HFFc6 (cell line): ENCODE measurements around the gene CYP51A1. TPM values are rescaled to one million over a fixed set of nuclear protein-coding genes. Genes with fewer than 3 reads are reported as not detected.
A peak's percentile ranks its signal among the peaks of the same experiment; 100 is the strongest.

Experiments
- DNase-seq: peaks from one replicate; pipeline ENCODE4 v3.0.0-alpha.2; 2018
- H3K27ac Mint-ChIP-seq: 2 replicates; pipeline ENCODE4 v1.8.0; 2020; ENCODE audit warnings: mild to moderate bottlenecking, mixed read lengths
- H3K27me3 Mint-ChIP-seq: 2 replicates; pipeline ENCODE4 v1.8.0; 2021; ENCODE audit warnings: mild to moderate bottlenecking, moderate library complexity, mixed read lengths; ENCODE audit not compliant: insufficient read depth
- H3K36me3 Mint-ChIP-seq: 2 replicates; pipeline ENCODE4 v1.8.0; 2021; ENCODE audit warnings: low read depth, mixed read lengths
- H3K4me1 Mint-ChIP-seq: 2 replicates; pipeline ENCODE4 v1.8.0; 2020; ENCODE audit warnings: low read depth, mixed read lengths
- H3K4me3 Mint-ChIP-seq: 2 replicates; pipeline ENCODE4 v1.8.0; 2020; ENCODE audit warnings: mild to moderate bottlenecking, moderate library complexity, mixed read lengths
- H3K9me3 Mint-ChIP-seq: 2 replicates; pipeline ENCODE4 v1.8.0; 2020; ENCODE audit warnings: mild to moderate bottlenecking, mixed read lengths
- CTCF ChIP-seq: fragments of 200-600 bp; sonication (generic); IDR thresholded peaks from 2 replicates; pipeline ENCODE4 v1.5.0; 2021; ENCODE audit warnings: antibody characterized with exemption, mild to moderate bottlenecking
- total RNA-seq, 6 experiments: library from RNA; stranded (reverse); fragmentation: NEBNext Ultra II Directional; extraction: Animal tissue kit (Norgen Biotek cat#: 25700); gene quantifications; 2 replicates in 1 of 6; 3 replicates in 5 of 6; pipeline ENCODE4 v1.2.3, GENCODE V29; 2021

CYP51A1 gene
- total RNA-seq, 6 experiments from 2014 or later: 34.9 to 43.8 (median 38.2) TPM

- no peak overlapping the region for H3K27ac Mint-ChIP-seq
- DNase-seq: no peak
- no peak for TF ChIP-seq CTCF
- peaks cover 3% of the 10 kb centered on the region; the same call in 1 of the 2 replicates for H3K27me3 Mint-ChIP-seq
- H3K9me3 Mint-ChIP-seq: no peaks in the 10 kb centered on the region
- peaks cover under 1% of the 10 kb centered on the region; the same call in 1 of the 2 replicates for H3K4me1 Mint-ChIP-seq
- H3K36me3 Mint-ChIP-seq: no peaks in the 10 kb centered on the region
- H3K4me3 Mint-ChIP-seq: no peak overlapping the region
Measured at GRCh38 chr7:92141161-92141560, 6.9 kb upstream of the CYP51A1 start.

GRCh38 chr7:92137557-92137956 is 3.3 kb upstream of the CYP51A1 start:
- Mint-ChIP-seq H3K4me1 (peaks cover 27% of the 10 kb centered on the region), H3K4me3 (no peak overlapping the region), H3K36me3 (no peaks in the 10 kb centered on the region), H3K9me3 (no peaks in the 10 kb centered on the region), H3K27me3 (peaks cover 3% of the 10 kb centered on the region), H3K27ac (no peak overlapping the region; the same call in 1 of the 2 replicates)
- TF ChIP-seq CTCF: no peak
- DNase-seq: no peak

GRCh38 chr7:92135052-92135889 is 994 bp upstream of the CYP51A1 start:
- DNase-seq: no peak
- Mint-ChIP-seq H3K4me3 (peak overlapping the region; percentile 100), H3K27me3 (peaks cover 1% of the 10 kb centered on the region), H3K9me3 (no peaks in the 10 kb centered on the region), H3K36me3 (peaks cover 8% of the 10 kb centered on the region), H3K4me1 (peaks cover 45% of the 10 kb centered on the region), H3K27ac (peak overlapping the region; percentile 100)
- no peak for TF ChIP-seq CTCF

- Mint-ChIP-seq H3K9me3 (no peaks in the 10 kb centered on the region), H3K4me1 (peaks cover 45% of the 10 kb centered on the region), H3K27ac (peak overlapping the region; percentile 100), H3K27me3 (peaks cover under 1% of the 10 kb centered on the region), H3K36me3 (peaks cover 8% of the 10 kb centered on the region), H3K4me3 (peak overlapping the region; percentile 100)
- peak; percentile 39 for DNase-seq
- TF ChIP-seq CTCF: peak; percentile 91
Measured at GRCh38 chr7:92133737-92134270, 473 bp downstream of the CYP51A1 start.

GRCh38 chr7:92133133-92133736 is 1.0 kb downstream of the CYP51A1 start:
- Mint-ChIP-seq H3K4me1 (peaks cover 45% of the 10 kb centered on the region), H3K27me3 (no peaks in the 10 kb centered on the region; the same call in 1 of the 2 replicates), H3K4me3 (peak overlapping the region; percentile 100), H3K9me3 (no peaks in the 10 kb centered on the region), H3K27ac (peak overlapping the region; percentile 100), H3K36me3 (peaks cover 9% of the 10 kb centered on the region)
- TF ChIP-seq CTCF: no peak
- DNase-seq: no peak
